HCT116 (cell line): Measurements from ENCODE around the gene UQCRC1. TPM values are rescaled to one million over a fixed set of nuclear protein-coding genes. Genes with fewer than 3 reads are reported as not detected.

ENCODE experiments used
- ATAC-seq: fragments of 200-7000 bp; cut with Tn5 transposase; 2 replicates; pipeline ENCODE4 v1.9.1; 2020; ENCODE audit warnings: mild to moderate bottlenecking, moderate library complexity
- BruUV-seq: library from RNA; stranded (reverse); fragments of 400-500 nt; replicated peaks from 2 replicates; lab custom pipeline; 2021; lab: Mats Ljungman, UMichigan
- CTCF ChIA-PET: fragments of 300-600 bp; sonication (Branson Sonifier 250); formaldehyde crosslinking; loops from one replicate; lab custom pipeline; 2021; ENCODE audit warnings: antibody characterized with exemption; lab: Charles Lee
- POLR2A ChIA-PET: fragments of 300-600, 350-600 bp; sonication (Branson Sonifier 250); formaldehyde crosslinking; loops from one replicate; lab custom pipeline; 2021; ENCODE audit warnings: antibody characterized with exemption; lab: Charles Lee
- RAD21 ChIA-PET, 2 experiments: fragments of 300-600 bp; sonication (Branson Sonifier 250); formaldehyde crosslinking; loops; one replicate each; lab custom pipeline; 2023; ENCODE audit warnings: low total read pairs in 2 of 2; ENCODE audit not compliant: uncharacterized antibody in 2 of 2, unreplicated experiment in 2 of 2, low non-redundant PET in 1 of 2; lab: Charles Lee
- DNase-seq: peaks from one replicate; pipeline ENCODE4 v3.0.0-alpha.2; 2010; ENCODE audit warnings: low read depth, low spot score
- H2AFZ ChIP-seq: fragments of 200-600 bp; shearing (Covaris generic), sonication (generic); 2 replicates; pipeline ENCODE4 v1.6.1; 2017; ENCODE audit warnings: low read depth, mixed run types, mixed read lengths, antibody characterized with exemption, low read length; ENCODE audit not compliant: poor library complexity, severe bottlenecking
- H3K27ac ChIP-seq: 2 replicates; pipeline ENCODE4 v1.5.1; 2012; ENCODE audit warnings: low read depth, low read length
- H3K27me3 ChIP-seq: fragments of 200-600 bp; sonication (generic); 2 replicates; pipeline ENCODE4 v1.6.1; 2016; ENCODE audit warnings: mixed run types, low read length, mixed read lengths; ENCODE audit not compliant: insufficient read depth
- H3K36me3 ChIP-seq, 2 experiments: fragments of 200-500 bp in 1 of 2; fragments of 200-600 bp in 1 of 2; sonication (Bioruptor generic) in 1 of 2; sonication (generic) in 1 of 2; 2 replicates each; pipeline versions ENCODE4 v1.5.1 to v1.6.1; 2014 to 2016; ENCODE audit warnings: low read length in 2 of 2, inconsistent platforms in 1 of 2, mixed read lengths in 1 of 2, mixed run types in 1 of 2; ENCODE audit not compliant: insufficient read depth in 2 of 2, control insufficient read depth in 1 of 2
- H3K4me1 ChIP-seq, 2 experiments: fragments of 200-600 bp in 1 of 2; sonication (generic) in 1 of 2; 2 replicates each; pipeline versions ENCODE4 v1.5.1 to v1.6.1; 2012 to 2017; ENCODE audit warnings: low read length in 2 of 2, inconsistent platforms in 1 of 2, mild to moderate bottlenecking in 1 of 2, mixed read lengths in 1 of 2, mixed run types in 1 of 2, moderate library complexity in 1 of 2; ENCODE audit not compliant: insufficient read depth in 2 of 2, control insufficient read depth in 1 of 2
- H3K4me2 ChIP-seq: fragments of 200-600 bp; sonication (generic); 2 replicates; pipeline ENCODE4 v1.6.1; 2017; ENCODE audit warnings: mixed run types, low read length, mixed read lengths
- H3K4me3 ChIP-seq, 2 experiments: fragments of 200-600 bp in 1 of 2; sonication (generic) in 1 of 2; replicated peaks in 1 of 2; 2 replicates each; pipeline ENCODE4 v1.5.1; 2011 to 2016; ENCODE audit warnings: low read length in 2 of 2, control low read depth in 1 of 2, low read depth in 1 of 2, mild to moderate bottlenecking in 1 of 2, mixed read lengths in 1 of 2, mixed run types in 1 of 2
- H3K79me2 ChIP-seq: fragments of 200-600 bp; sonication (generic); 2 replicates; pipeline ENCODE4 v1.6.1; 2017; ENCODE audit warnings: mild to moderate bottlenecking, mixed run types, low read length, moderate library complexity, mixed read lengths; ENCODE audit not compliant: insufficient read depth
- H3K9ac ChIP-seq: fragments of 200-600 bp; sonication (generic); 2 replicates; pipeline ENCODE4 v1.6.1; 2016; ENCODE audit warnings: low read length, mixed read lengths
- H3K9me2 ChIP-seq: fragments of 200-600 bp; sonication (generic), shearing (Covaris generic); 2 replicates; pipeline ENCODE4 v1.6.1; 2017; ENCODE audit warnings: mixed run types, mild to moderate bottlenecking, moderate library complexity; ENCODE audit not compliant: insufficient read depth
- H3K9me3 ChIP-seq, 2 experiments: fragments of 200-500 bp in 1 of 2; fragments of 200-600 bp in 1 of 2; sonication (Bioruptor generic) in 1 of 2; sonication (generic) in 1 of 2; 2 replicates each; pipeline ENCODE4 v1.6.1; 2014 to 2017; ENCODE audit warnings: low read length in 2 of 2, mixed read lengths in 2 of 2, inconsistent platforms in 1 of 2, low read depth in 1 of 2, mild to moderate bottlenecking in 1 of 2, mixed run types in 1 of 2, moderate library complexity in 1 of 2; ENCODE audit not compliant: control insufficient read depth in 1 of 2, insufficient read depth in 1 of 2
- H4K20me1 ChIP-seq: fragments of 200-600 bp; sonication (generic), shearing (Covaris generic); 2 replicates; pipeline ENCODE4 v1.6.1; 2017; ENCODE audit warnings: mixed run types, mild to moderate bottlenecking, moderate library complexity; ENCODE audit not compliant: insufficient read depth
- CTCF ChIP-seq, 3 experiments: fragments of 200-600 bp in 1 of 3; sonication (generic) in 1 of 3; IDR thresholded peaks in 2 of 3; conservative IDR thresholded peaks in 1 of 3; 2 replicates each; pipeline ENCODE4 v1.5.1; 2012 to 2017; ENCODE audit warnings: low read depth in 2 of 3, low read length in 2 of 3, antibody characterized with exemption in 1 of 3, borderline replicate concordance in 1 of 3, control low read depth in 1 of 3, mild to moderate bottlenecking in 1 of 3, mixed read lengths in 1 of 3, mixed run types in 1 of 3, moderate library complexity in 1 of 3; ENCODE audit not compliant: insufficient read depth in 1 of 3
- EGR1 ChIP-seq: IDR thresholded peaks from 2 replicates; pipeline ENCODE4 v1.6.1; 2012; ENCODE audit warnings: low read depth
- ELF1 ChIP-seq: IDR thresholded peaks from 2 replicates; pipeline ENCODE4 v1.6.1; 2012; ENCODE audit warnings: low read depth, borderline replicate concordance
- EZH2 ChIP-seq: fragments of 200-600 bp; sonication (generic); IDR thresholded peaks from 2 replicates; pipeline ENCODE4 v1.6.1; 2017; ENCODE audit warnings: antibody characterized with exemption, mixed run types
- MAX ChIP-seq: IDR thresholded peaks from 2 replicates; pipeline ENCODE4 v1.6.1; 2012
- POLR2AphosphoS5 ChIP-seq: IDR thresholded peaks from 2 replicates; pipeline ENCODE4 v1.6.1; 2011; ENCODE audit warnings: mild to moderate bottlenecking, low read depth, low read length, moderate library complexity
- SIN3A ChIP-seq: IDR thresholded peaks from 2 replicates; pipeline ENCODE4 v1.6.1; 2012; ENCODE audit warnings: low read depth
- SP1 ChIP-seq: IDR thresholded peaks from 2 replicates; pipeline ENCODE4 v1.6.1; 2012; ENCODE audit warnings: low read depth
- TCF7L2 ChIP-seq: IDR thresholded peaks from 2 replicates; pipeline ENCODE4 v1.7.0; 2011; ENCODE audit warnings: borderline replicate concordance, inconsistent platforms; ENCODE audit not compliant: insufficient read depth, insufficient read length; ENCODE audit errors: extremely low read depth
- YY1 ChIP-seq: IDR thresholded peaks from 2 replicates; pipeline ENCODE4 v1.6.1; 2011; ENCODE audit warnings: low read length, low read depth, moderate library complexity, mild to moderate bottlenecking; ENCODE audit not compliant: insufficient replicate concordance; ENCODE audit errors: extremely low read depth
- ZBTB33 ChIP-seq: IDR thresholded peaks from 2 replicates; pipeline ENCODE4 v1.6.1; 2011; ENCODE audit warnings: mild to moderate bottlenecking, low read length, moderate library complexity; ENCODE audit not compliant: insufficient replicate concordance; ENCODE audit errors: extremely low read depth
- ZNF274 ChIP-seq: fragments of 200-500 bp; sonication (Bioruptor generic); IDR thresholded peaks from 2 replicates; pipeline ENCODE4 v1.6.1; 2014; ENCODE audit warnings: mild to moderate bottlenecking, low read depth, low read length, inconsistent platforms
- intact Hi-C: fragments of 100-400 bp; cut with micrococcal nuclease; formaldehyde crosslinking; loops from 2 replicates; pipeline ENCODE4 v1.10.0; 2022
- total RNA-seq: library from RNA; stranded (reverse); gene quantifications from one replicate; pipeline ENCODE4 v1.2.1, GENCODE V29; 2021; ENCODE audit not compliant: unreplicated experiment

Gene UQCRC1
- total RNA-seq, 1 experiment from 2014 or later, result 318 TPM

- intact Hi-C loops, result no loop called here
- no peak for ATAC-seq
- Histone ChIP-seq H3K9me2 (no peaks in the 10 kb centered on the region), H3K4me3 (no peak overlapping the region), H3K27ac (no peak overlapping the region), H2AFZ (no peak overlapping the region), H3K9ac (no peak overlapping the region), H3K27me3 (no peaks in the 10 kb centered on the region), H3K4me2 (no peak overlapping the region), H3K4me1 (no peaks in the 10 kb centered on the region), H3K36me3 (no peaks in the 10 kb centered on the region), H4K20me1 (no peaks in the 10 kb centered on the region), H3K79me2 (no peaks in the 10 kb centered on the region), H3K9me3 (no peaks in the 10 kb centered on the region)
- DNase-seq, result no peak
- POLR2A ChIA-PET, result no interaction called here
- no TSS peak for BruUV-seq
- CTCF ChIA-PET, result no interaction called here
- RAD21 ChIA-PET, result no interaction called here
- no peak for TF ChIP-seq ZNF274
- TF ChIP-seq YY1, result no peak
- no peak for TF ChIP-seq CTCF (IDR thresholded peaks at IDR 0.05 in 2 of 3, conservative IDR thresholded peaks at IDR 0.05 in 1 of 3; ENCODE audit: borderline replicate concordance in 1 of 3, insufficient read depth in 1 of 3, low read depth in 2 of 3, low read length in 2 of 3)
- no peak for TF ChIP-seq MAX
- TF ChIP-seq EGR1, result no peak
- no peak for TF ChIP-seq ZBTB33
- TF ChIP-seq ELF1, result no peak
- no peak for TF ChIP-seq TCF7L2
- no peak for TF ChIP-seq POLR2AphosphoS5
- no peak for TF ChIP-seq SP1
- TF ChIP-seq EZH2, result no peak
- TF ChIP-seq SIN3A, result no peak
Measured at GRCh38 chr3:48648188-48648850, 38.9 kb upstream of the UQCRC1 start.
